Ishikawa (cell line): ENCODE results near the gene RIPK1.

Experiments
- CEBPB ChIP-seq: IDR thresholded peaks from 2 replicates; pipeline ENCODE4 v1.6.1; 2012
- CREB1 ChIP-seq: IDR thresholded peaks from 2 replicates; pipeline ENCODE4 v1.6.1; 2012; ENCODE audit warnings: low read depth
- EGR1 ChIP-seq: IDR thresholded peaks from 2 replicates; pipeline ENCODE4 v1.6.1; 2012
- EP300 ChIP-seq: IDR thresholded peaks from 2 replicates; pipeline ENCODE4 v1.6.1; 2012; ENCODE audit warnings: borderline replicate concordance
- FOXM1 ChIP-seq: IDR thresholded peaks from 2 replicates; pipeline ENCODE4 v1.6.1; 2012; ENCODE audit warnings: low read depth, borderline replicate concordance
- MAX ChIP-seq: IDR thresholded peaks from 2 replicates; pipeline ENCODE4 v1.6.1; 2012
- NFIC ChIP-seq: IDR thresholded peaks from 2 replicates; pipeline ENCODE4 v1.6.1; 2012
- RAD21 ChIP-seq: IDR thresholded peaks from 2 replicates; pipeline ENCODE4 v1.6.1; 2012; ENCODE audit warnings: low read depth
- REST ChIP-seq: IDR thresholded peaks from 2 replicates; pipeline ENCODE4 v1.6.1; 2012; ENCODE audit warnings: low read depth, mild to moderate bottlenecking
- TAF1 ChIP-seq: IDR thresholded peaks from 2 replicates; pipeline ENCODE4 v1.6.1; 2012; ENCODE audit warnings: low read depth, mild to moderate bottlenecking
- TCF12 ChIP-seq: IDR thresholded peaks from 2 replicates; pipeline ENCODE4 v1.6.1; 2012; ENCODE audit warnings: low read depth
- TEAD4 ChIP-seq: IDR thresholded peaks from 2 replicates; pipeline ENCODE4 v1.6.1; 2012
- USF1 ChIP-seq: IDR thresholded peaks from 2 replicates; pipeline ENCODE4 v1.6.1; 2012
- YY1 ChIP-seq: IDR thresholded peaks from 2 replicates; pipeline ENCODE4 v1.6.1; 2012; ENCODE audit warnings: low read depth
- ZBTB7A ChIP-seq: IDR thresholded peaks from 2 replicates; pipeline ENCODE4 v1.6.1; 2012; ENCODE audit warnings: low read depth

Gene RIPK1

GRCh38 chr6:3122823-3123182 is 54.5 kb downstream of the RIPK1 start:
- TF ChIP-seq EP300 (no peak), YY1 (no peak), RAD21 (no peak), TAF1 (no peak), REST (no peak), ZBTB7A (no peak), CREB1 (no peak)

- TF ChIP-seq MAX (no peak), CEBPB (no peak), NFIC (no peak), REST (no peak), EP300 (no peak), TEAD4 (no peak), CREB1 (no peak), FOXM1 (no peak), USF1 (no peak), TCF12 (no peak), ZBTB7A (no peak), EGR1 (no peak), RAD21 (no peak)
Measured at GRCh38 chr6:3124667-3125066, 56.4 kb downstream of the RIPK1 start.

- no peak for TF ChIP-seq EGR1
- TF ChIP-seq CEBPB = no peak
- TF ChIP-seq USF1 = no peak
- TF ChIP-seq EP300 = no peak
- no peak for TF ChIP-seq YY1
Measured at GRCh38 chr6:3125815-3126214, 57.5 kb downstream of the RIPK1 start.

- TF ChIP-seq YY1 (no peak), REST (no peak), EGR1 (no peak), TCF12 (no peak), TEAD4 (no peak), EP300 (no peak), RAD21 (no peak), TAF1 (no peak), ZBTB7A (no peak), FOXM1 (no peak), MAX (no peak), NFIC (no peak), USF1 (no peak), CREB1 (no peak), CEBPB (no peak)
Measured at GRCh38 chr6:3128356-3129108, 60.2 kb downstream of the RIPK1 start.
